ENCODE results near the gene DNAJC1.

Gene DNAJC1

GRCh38 chr10:21727452-21728168 lies 275.9 kb downstream of the DNAJC1 start:
- Histone ChIP-seq H3K4me3 (ENCODE audit: low read depth in 1 of 2, low read length in 2 of 2) (no peak overlapping the region), H3K27me3 (ENCODE audit: insufficient read depth, low read length, poor library complexity) (no peaks in the 10 kb centered on the region), H3K36me3 (ENCODE audit: insufficient read depth, low read length) (peaks cover 60% of the 10 kb centered on the region), H3K4me1 (ENCODE audit: insufficient read depth, low read length) (peaks cover 22% of the 10 kb centered on the region), H3K79me2 (ENCODE audit: insufficient read depth, low read length) (no peaks in the 10 kb centered on the region), H2AFZ (ENCODE audit: low read depth, low read length) (no peak overlapping the region), H3K9me3 (ENCODE audit: insufficient read depth, low read length, severe bottlenecking) (no peaks in the 10 kb centered on the region), H3K27ac (ENCODE audit: low read length) (no peak overlapping the region), H3K9ac (ENCODE audit: low read depth, low read length) (no peak overlapping the region), H3K4me2 (ENCODE audit: insufficient read depth, low read length) (no peak overlapping the region), H4K20me1 (ENCODE audit: insufficient read depth, low read length) (peaks cover 13% of the 10 kb centered on the region)
- TF ChIP-seq CTCF (IDR thresholded peaks at IDR 0.05; ENCODE audit: borderline replicate concordance, extremely low read depth, low read length, poor library complexity, severe bottlenecking), result no peak
- TF ChIP-seq EZH2 (IDR thresholded peaks at IDR 0.05; ENCODE audit: borderline replicate concordance, low read depth, low read length, severe bottlenecking), result no peak
- no peak for DNase-seq
- ATAC-seq (ENCODE audit: insufficient read depth, low read depth), result peak; percentile 25; the same call in 1 of the 3 replicates

GRCh38 chr10:21726601-21727225 lies 276.8 kb downstream of the DNAJC1 start:
- H3K27me3 ChIP-seq (ENCODE audit: insufficient read depth, low read length, poor library complexity), result no peaks in the 10 kb centered on the region
- H3K4me1 ChIP-seq (ENCODE audit: insufficient read depth, low read length), result peaks cover 22% of the 10 kb centered on the region
- ATAC-seq (ENCODE audit: insufficient read depth, low read depth) (no peak), DNase-seq (no peak)
- peaks cover 51% of the 10 kb centered on the region for H3K36me3 ChIP-seq (ENCODE audit: insufficient read depth, low read length)
- no peak overlapping the region for H3K27ac ChIP-seq (ENCODE audit: low read length)
- H2AFZ ChIP-seq (ENCODE audit: low read depth, low read length), result no peak overlapping the region
- no peaks in the 10 kb centered on the region for H3K79me2 ChIP-seq (ENCODE audit: insufficient read depth, low read length)
- no peak overlapping the region for H3K4me2 ChIP-seq (ENCODE audit: insufficient read depth, low read length)
- H3K9ac ChIP-seq (ENCODE audit: low read depth, low read length), result no peak overlapping the region
- peaks cover 8% of the 10 kb centered on the region for H4K20me1 ChIP-seq (ENCODE audit: insufficient read depth, low read length)
- no peak overlapping the region for H3K4me3 ChIP-seq (ENCODE audit: low read depth in 1 of 2, low read length in 2 of 2)
- H3K9me3 ChIP-seq (ENCODE audit: insufficient read depth, low read length, severe bottlenecking), result no peaks in the 10 kb centered on the region
- TF ChIP-seq EZH2 (IDR thresholded peaks at IDR 0.05; ENCODE audit: borderline replicate concordance, low read depth, low read length, severe bottlenecking), result no peak

GRCh38 chr10:21724687-21725367 lies 278.7 kb downstream of the DNAJC1 start:
- Histone ChIP-seq H3K36me3 (ENCODE audit: insufficient read depth, low read length) (peaks cover 42% of the 10 kb centered on the region), H3K9ac (ENCODE audit: low read depth, low read length) (no peak overlapping the region), H3K79me2 (ENCODE audit: insufficient read depth, low read length) (no peaks in the 10 kb centered on the region), H2AFZ (ENCODE audit: low read depth, low read length) (no peak overlapping the region), H3K27me3 (ENCODE audit: insufficient read depth, low read length, poor library complexity) (no peaks in the 10 kb centered on the region), H3K4me1 (ENCODE audit: insufficient read depth, low read length) (peaks cover 22% of the 10 kb centered on the region), H3K4me2 (ENCODE audit: insufficient read depth, low read length) (no peak overlapping the region), H4K20me1 (ENCODE audit: insufficient read depth, low read length) (peaks cover 8% of the 10 kb centered on the region), H3K4me3 (ENCODE audit: low read depth in 1 of 2, low read length in 2 of 2) (no peak overlapping the region), H3K9me3 (ENCODE audit: insufficient read depth, low read length, severe bottlenecking) (no peaks in the 10 kb centered on the region), H3K27ac (ENCODE audit: low read length) (peak overlapping the region; percentile 0; the same call in 1 of the 2 replicates)
- DNase-seq (peak; percentile 90), ATAC-seq (ENCODE audit: insufficient read depth, low read depth) (peak; percentile 95)
- TF ChIP-seq EZH2 (IDR thresholded peaks at IDR 0.05; ENCODE audit: borderline replicate concordance, low read depth, low read length, severe bottlenecking) (no peak), CTCF (IDR thresholded peaks at IDR 0.05; ENCODE audit: borderline replicate concordance, extremely low read depth, low read length, poor library complexity, severe bottlenecking) (no peak)
